Measurements from ENCODE around the gene UBE2J1. TPM values are rescaled to one million over a fixed set of nuclear protein-coding genes. Genes with fewer than 3 reads are reported as not detected.

Gene UBE2J1
- total RNA-seq, 1 experiment from 2014 or later: 25.1 TPM

GRCh38 chr6:89368107-89368506 lies 15.6 kb upstream of the UBE2J1 start:
- no peak for DNase-seq (ENCODE audit: low read depth)

DNA sequence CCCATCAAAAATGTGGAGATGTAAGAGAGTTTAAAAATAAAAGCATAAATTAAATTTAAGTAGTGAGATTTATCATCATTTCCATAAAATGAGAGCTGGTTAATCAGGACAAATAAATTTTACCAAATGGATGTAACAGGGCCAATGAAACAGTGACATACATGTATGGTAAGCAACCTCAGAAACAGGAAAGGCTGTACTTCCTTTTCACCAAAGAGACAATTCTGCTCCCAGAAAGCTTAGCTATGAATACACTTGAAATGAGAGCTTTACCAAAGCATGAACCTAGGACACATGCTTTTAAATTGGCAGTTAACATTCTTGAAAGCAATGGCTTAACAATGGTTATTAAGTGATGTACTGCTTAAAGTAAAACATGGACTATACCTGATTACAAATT lies 12.1 kb upstream of the UBE2J1 start:
- DNase-seq (ENCODE audit: low read depth): no peak

GRCh38 chr6:89361171-89361570 lies 8.6 kb upstream of the UBE2J1 start:
- no peak for DNase-seq (ENCODE audit: low read depth)

DNA sequence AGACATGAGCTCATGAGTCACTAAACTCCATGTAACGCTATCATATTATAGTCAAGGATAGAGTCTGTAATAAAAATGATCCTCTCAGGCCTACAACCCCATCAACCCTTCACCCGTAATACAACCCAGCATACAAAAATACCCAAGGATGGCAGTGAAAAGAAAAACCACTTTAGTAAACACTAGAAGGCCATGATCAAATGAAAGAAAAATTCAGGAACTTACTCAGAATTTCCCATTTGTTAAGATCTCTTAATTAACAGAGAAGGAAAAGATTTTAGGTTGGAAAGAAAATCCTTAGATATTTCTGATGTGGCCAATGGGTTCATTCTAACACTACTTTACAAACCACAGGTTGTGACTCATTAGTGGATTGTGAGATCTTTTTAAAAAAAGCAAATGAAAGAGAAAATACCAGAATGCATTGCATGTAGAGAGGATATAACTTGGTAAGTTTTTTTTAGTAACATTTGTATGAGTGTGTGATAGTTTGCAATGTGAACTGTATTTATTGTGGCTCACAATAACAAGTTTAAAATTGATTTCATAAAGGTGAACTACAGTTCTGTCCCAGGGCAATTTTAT lies 8.0 kb upstream of the UBE2J1 start:
- peak; percentile 71 for DNase-seq (ENCODE audit: low read depth)

DNA sequence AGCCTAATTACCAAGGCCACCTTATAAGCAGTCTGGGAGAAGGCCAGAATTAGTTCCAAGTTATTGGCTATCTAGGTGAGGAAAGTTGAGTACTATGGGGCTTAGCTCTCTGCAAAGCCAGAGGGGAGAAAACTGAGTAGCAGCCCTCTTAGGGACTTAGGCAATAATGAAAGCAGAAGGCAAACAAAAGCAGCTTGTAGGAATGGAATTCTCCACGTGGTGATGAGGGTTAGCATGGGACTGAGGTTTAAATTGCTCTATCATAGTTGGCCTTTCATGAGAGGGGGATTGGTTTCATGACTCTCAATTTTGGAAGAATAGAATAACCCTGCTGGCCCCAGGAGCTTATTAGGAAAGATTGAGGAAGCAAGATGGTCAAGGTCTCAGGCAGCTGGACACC lies 7.0 kb upstream of the UBE2J1 start:
- no peak for DNase-seq (ENCODE audit: low read depth)

GRCh38 chr6:89357390-89357789 lies 4.9 kb upstream of the UBE2J1 start:
- DNase-seq (ENCODE audit: low read depth): no peak

DNA sequence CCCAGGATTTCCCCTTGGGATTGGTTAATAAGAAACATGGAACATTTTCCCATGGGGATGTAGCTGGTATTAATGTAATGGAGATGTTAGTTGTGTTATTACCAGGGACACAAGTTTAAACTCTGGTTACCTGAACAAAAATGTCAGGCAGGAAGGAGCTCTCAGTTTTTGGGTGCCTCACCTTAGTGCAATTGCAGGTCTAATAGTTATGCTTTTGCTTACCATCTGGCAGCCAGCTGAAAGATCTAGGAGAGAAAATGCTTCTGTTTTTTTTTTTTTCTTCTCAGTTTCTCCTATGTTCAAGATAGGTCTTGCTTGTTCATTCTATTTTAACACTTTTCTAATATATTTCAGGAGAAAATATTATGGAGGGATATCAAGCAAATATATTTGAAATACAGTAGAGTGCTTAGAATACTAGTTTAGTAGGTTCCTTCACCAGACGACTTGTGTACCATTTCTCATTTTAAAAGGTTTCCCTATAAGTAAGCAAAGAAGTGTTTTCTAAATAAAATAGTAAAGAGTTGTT lies 4.2 kb upstream of the UBE2J1 start:
- no peak for DNase-seq (ENCODE audit: low read depth)

- DNase-seq (ENCODE audit: low read depth): no peak
These were observed 3.1 kb upstream of the UBE2J1 start for GRCh38 chr6:89355511-89356194.

DNA sequence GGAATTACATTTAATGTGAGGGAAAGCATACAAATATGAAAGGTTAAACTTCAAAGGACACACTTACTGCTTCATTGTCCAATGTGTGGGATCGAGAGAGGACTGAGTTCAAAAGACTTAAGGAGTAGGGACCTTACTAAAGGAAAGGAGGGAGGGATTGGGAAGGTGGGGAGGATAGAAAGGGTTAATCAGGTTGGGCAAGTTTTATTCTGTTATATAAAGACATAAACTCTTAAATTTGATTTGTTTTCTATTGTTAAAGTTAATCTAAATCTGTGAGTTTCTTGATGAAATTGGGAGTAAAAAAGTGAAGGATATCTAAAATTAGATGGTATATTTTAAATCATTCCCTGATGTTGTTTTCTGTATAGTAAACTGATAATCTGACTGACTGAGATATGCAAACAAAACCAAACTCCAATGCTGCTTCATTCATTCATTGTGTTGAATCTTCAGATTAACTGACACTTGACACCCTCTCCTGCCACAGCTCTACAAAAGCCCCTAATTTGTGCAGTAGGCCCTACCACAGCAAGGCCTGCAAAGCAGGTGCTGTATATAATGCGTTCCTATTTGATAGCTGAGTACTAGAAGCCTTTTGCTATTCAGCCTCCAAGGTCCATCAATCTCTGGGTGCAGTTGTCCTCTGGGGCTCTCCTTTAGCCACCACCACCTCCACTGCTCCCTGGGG lies 1.3 kb upstream of the UBE2J1 start:
- no peak for DNase-seq (ENCODE audit: low read depth)

GRCh38 chr6:89353118-89353556 lies 615 bp upstream of the UBE2J1 start:
- DNase-seq (ENCODE audit: low read depth): no peak

DNA sequence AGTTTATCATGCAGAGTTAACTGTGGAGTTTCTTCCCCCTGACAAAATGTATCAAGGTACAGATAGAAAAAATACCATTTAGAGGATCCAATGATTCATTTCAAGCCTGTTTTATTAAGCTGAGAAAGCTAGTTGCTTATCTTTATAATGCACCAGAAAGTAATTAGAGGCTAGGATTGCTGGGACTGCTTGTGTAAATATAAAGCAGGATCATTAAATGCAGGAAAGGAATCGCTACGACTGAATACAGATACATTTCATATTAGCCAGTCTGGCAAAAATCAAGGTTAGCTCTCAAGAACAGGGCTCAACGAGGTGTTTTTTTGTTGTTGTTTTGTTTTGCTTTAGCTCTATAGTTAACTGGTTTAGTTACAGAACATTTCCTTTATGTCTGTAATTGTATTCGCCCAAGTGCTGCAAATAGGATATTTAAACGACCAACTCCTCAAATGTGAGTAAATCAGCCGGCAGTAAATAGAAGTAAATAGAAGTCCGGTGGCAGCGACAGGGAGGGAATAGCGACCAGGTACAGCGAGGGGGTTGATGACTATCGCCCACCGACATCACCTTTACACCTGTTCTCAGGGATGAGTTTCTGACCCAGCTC lies 748 bp downstream of the UBE2J1 start:
- no peak for DNase-seq (ENCODE audit: low read depth)

DNA sequence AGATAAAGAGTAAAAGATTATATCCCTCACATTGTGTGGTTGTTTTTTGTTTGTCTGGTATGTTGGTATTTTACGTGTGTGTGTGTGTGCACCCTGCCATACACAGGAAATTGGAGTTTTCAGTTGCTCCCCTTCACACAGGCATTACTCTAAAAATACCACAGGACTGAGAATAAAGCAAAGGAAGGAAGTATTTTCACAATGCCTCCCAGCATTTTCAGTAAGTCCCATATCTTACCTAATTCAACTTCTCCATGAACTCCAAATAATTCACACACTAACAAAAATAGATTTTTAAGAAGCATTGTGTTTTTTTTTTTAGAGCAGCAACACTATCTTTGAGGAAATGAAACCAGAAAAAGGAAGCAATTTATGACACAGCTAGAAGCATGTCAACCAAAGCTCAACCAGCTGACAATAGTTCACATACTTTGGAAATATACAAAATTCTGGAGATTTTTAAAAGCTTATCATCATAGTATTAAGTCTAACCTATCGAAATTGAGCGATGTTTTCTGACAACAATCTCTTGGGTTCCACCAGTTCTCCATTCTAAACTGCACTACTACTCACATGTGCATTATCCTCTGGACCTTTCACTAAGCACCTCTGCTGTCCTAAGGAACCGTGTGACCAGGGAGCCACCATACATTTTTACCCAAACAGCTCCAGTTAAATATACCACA lies 2.1 kb downstream of the UBE2J1 start:
- no peak for DNase-seq (ENCODE audit: low read depth)

DNA sequence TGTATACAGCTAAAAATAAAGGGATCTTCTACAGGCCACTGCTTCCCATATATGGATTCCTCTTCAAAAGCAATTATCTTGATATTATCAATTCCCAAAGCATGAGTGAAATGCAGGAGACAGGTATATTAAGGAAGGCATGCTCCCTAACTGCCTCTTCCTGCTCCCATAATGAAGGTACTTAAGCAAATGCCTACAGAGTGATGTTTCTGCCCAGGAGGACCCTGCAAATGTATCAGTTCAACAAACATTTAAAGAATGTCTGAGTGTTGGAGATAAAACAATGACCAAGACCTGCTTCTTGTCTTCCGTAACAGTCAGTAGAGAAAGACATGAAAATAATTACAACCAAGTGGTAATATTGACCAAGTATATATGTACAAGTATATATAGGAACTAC lies 4.2 kb downstream of the UBE2J1 start:
- no peak for DNase-seq (ENCODE audit: low read depth)

- no peak for DNase-seq (ENCODE audit: low read depth)
These were observed 4.7 kb downstream of the UBE2J1 start for GRCh38 chr6:89347825-89348224.

DNA sequence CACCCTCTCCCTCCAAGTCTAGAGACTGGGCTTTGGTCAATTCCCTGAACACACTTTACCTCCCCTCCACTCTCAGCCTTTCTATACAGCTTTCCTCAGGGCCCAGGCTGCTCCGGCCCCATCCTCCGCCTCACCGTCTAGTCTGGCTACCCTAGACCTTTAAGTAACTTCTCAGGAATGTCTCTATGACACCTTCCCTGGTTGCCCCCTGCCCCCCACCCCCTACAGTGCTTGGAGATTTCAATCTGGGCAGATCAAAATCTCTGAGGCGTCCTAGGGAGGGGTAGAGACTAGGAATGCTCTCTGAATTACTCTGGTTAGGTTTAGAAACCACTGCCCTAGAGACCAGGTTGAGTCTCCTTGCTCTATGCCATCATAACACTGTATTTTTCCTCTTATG lies 6.1 kb downstream of the UBE2J1 start:
- DNase-seq (ENCODE audit: low read depth): no peak

DNA sequence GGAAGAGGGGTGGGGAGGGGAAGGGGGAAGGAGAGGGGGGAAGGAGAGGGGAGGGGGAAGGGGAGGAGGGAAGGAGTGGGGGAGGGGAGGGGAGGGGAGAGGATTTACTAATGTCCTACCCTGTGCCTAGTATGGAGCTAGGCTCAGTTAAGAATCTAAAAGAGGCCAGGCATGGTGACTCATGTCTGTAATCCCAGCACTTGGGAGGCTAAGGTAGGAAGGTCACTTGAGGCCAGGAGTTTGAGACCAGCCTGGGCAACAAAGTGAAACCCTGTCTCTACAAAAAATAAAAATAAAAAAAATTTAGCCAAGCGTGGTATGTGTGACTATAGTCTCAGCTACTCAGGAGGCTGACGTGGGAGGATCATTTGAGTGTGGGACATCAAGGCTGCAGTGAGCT lies 13.0 kb downstream of the UBE2J1 start:
- peak; percentile 28 for DNase-seq (ENCODE audit: low read depth)

- no peak for DNase-seq (ENCODE audit: low read depth)
These were observed 17.4 kb downstream of the UBE2J1 start for GRCh38 chr6:89335164-89335563.

DNA sequence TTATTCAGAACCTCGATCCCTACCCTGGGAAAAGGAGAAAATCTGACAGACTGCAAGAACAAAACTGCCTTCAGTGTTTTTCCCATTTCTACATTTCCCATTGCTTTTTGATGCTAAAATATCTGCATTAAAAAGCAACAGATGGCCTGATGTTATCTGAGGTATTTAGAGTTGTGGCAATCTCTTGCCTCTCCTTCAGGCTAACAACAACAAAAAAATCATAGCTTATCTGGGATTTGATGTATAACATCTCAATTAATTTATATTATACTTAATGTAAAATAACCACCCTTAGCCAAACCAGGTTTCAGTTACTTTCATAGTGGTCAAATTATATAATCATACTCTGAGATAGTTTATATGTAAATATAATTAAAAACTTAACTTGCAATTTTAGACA lies 21.6 kb downstream of the UBE2J1 start:
- DNase-seq (ENCODE audit: low read depth): no peak

DNA sequence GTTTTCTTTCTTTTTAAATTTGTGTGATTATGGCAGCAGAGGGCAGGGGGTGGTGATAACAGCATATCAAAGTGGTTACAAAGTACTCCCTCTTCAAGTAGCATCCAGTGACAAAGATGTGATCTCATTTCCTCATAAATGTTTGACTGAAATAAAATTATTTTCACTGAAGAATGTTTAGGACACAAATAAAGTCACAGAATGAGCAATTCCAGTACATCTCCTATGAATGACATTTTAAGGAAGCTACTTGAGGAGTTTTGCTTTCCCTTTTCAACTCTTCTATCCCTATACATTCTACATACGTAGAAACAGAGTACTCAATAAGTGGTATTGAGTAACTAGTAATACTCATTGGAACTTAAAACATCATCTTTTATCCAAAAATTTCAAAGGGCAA lies 23.5 kb downstream of the UBE2J1 start:
- DNase-seq (ENCODE audit: low read depth): no peak

GRCh38 chr6:89324304-89324703 lies 28.2 kb downstream of the UBE2J1 start:
- no peak for DNase-seq (ENCODE audit: low read depth)

DNA sequence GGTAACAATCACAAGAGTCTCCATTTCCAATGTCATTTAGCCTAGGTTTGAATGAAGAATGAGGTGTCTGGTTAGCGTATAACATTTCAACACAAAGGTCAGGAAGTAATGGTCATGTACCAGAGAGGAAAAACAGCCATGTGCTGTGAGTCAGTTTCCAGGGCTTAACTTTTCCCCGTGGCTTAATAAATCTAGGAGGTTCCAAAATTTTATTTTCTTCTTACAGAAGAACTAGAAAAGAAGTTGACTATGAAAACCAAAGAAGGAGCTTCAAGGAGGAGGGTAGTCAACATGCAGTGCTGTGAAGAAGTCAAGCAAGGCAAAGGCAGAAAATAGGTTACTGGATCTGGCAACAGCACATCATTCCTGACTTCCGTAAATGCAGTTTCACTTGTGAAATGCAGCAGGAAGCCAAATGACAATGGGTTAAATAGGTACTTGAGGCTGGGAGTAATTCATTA lies 29.0 kb downstream of the UBE2J1 start:
- peak; percentile 25 for DNase-seq (ENCODE audit: low read depth)
